ENCODE measurements around the gene SCNN1B.
"Not testable (repeated sequence)": the region's sequence is repeated elsewhere in the genome, so short reads cannot be mapped to it uniquely, and the experiment has no call there.

The SCNN1B gene

DNA sequence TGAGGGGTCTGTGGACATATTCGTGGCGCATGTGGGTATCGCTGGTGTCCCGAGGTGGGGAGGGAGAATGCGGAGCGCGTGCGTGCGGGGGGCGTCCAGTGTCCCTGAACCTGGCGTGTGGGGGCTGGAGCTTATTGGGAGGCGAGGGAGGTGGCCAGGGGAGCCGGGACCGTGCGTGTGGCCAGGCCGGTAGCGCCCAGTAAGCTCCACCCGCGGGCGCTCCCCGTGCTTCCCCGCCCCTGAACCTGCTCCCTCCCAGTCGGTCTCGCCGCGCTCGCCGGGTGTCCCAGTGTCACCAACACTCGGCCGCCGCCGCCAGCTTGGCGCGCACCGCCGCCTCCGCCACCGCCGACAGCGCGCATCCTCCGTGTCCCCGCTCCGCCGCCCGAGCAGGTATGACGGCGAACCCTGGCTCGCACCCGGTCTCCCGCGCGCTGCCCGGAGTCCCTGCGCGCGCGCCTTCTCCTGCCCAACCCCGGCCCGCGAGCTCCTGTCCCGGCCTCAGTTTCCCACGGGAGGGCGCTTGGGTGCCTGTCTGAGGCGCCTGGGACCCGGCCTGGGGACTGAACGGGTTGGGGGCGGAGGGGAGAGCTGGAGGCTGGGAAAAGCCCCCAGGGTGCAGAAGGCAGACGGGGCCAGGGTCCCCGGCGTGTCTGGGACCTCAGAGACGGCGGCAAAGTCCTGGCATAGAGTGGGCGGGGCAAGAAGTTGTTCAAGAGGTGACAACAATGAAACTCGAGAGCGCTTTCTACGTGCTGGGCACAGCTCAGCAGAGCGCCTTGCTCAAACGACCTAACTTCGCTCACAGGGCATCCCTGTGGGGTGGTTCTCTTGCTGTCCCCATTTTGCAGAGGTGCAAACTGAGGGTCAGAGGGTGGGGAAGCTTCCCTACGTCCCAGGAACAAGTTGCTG lies at the start of gene SCNN1B:
SCNN1B (plus strand) TSS at position 258 of the 912 bp plus-strand sequence. CDS start 46,298 bp downstream, outside the sequence.
- DNase-seq, result no peak

GRCh38 chr16:23252310-23252709 lies 49.8 kb upstream of the SCNN1B start:
- no peak for DNase-seq

DNA sequence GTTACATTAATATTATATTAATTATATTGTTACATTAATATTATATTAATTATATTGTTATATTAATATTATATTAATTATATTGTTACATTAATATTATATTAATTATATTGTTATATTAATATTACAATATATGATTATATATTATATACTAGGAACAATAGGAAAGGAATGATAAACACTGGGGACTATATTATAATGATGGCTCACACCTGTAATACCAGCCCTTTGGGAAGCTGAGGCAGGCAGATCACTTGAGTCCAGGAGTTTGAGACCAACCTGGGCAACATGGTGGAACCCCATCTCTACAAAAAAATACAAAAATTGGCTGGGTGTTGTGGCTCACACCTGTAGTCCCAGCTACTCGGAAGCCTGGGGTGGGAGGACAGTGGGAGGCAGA lies 48.5 kb upstream of the SCNN1B start:
- DNase-seq, result not testable (repeated sequence)

DNA sequence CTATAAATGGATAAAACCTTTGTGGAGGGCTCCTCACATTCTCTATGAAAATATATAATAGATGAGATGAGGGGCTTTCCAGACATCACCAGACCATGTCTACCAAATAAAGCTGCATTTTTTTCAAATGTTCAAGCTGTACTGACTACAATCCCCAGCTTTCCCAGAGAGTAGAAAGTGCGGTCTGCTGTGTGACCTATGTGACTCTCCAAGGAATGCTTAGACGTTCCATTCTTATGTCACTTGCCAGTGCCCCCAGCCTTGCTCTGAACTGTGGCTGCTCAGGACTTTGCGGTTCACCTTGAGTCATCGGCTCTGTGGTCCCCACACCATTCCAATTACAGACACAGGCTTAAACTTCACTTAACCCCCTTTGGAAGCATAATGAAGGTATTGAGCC lies 47.8 kb upstream of the SCNN1B start:
- DNase-seq, result no peak

DNA sequence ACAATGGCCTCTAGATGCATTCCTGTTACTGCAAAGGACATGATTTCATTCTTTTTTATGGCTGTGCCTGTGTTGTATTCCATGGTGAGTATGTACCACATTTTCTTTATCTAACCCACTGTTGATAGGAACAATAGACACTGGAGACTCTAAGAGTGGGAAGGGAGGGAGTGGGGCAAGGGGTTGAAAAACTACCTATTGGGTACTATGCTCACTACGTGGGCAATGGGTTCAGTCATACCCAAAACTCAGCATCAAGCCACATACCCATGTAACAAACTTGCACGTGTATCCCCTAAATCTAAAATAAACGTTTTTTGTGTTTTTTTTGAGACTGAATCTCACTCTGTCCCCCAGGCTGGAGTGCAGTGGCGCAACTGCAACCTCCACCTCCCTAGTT lies 47.1 kb upstream of the SCNN1B start:
- DNase-seq, result no peak

DNA sequence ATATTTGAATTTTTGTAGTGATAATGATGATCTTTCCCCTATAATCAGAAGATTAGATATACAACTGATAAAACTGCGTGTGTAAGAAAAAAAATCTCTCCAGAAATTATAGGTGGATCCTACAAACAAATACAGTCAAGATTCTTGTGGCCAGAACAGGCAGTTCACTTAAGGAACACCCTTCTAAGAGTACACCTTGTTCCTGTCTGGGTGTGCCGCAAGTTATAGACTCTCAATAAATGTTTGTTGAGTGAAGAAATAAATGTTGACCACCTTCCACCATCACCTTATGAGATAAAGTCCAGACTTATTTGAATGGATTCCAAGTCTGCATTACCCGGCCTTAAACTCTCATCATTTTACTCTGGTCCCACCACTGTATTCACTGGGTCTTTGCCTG lies 45.7 kb upstream of the SCNN1B start:
- DNase-seq, result no peak

DNA sequence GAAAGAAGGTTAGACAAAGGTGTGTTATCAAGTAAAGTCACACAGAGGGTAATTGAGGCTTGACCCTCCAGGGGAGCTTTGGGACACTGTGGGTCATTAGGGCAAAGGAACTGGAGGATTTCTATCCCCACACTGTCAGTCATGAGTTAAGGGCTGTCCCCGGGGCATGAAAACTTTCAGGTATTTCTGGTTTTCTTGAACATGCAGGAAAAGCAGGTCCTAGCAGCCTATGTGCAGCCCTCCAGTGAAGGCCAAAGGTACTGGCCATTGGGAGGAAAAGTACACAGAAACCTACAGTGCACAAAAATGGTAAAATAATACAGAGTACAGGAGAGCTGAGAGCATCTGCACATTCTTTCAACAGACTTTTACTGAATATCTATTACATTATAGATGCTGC lies 44.4 kb upstream of the SCNN1B start:
- no peak for DNase-seq

GRCh38 chr16:23258919-23259237 lies 43.2 kb upstream of the SCNN1B start:
- no peak for DNase-seq

- no peak for DNase-seq
Observed at GRCh38 chr16:23267647-23268046, 34.5 kb upstream of the SCNN1B start.

- no peak for DNase-seq
Observed at GRCh38 chr16:23268561-23268960, 33.5 kb upstream of the SCNN1B start.

DNA sequence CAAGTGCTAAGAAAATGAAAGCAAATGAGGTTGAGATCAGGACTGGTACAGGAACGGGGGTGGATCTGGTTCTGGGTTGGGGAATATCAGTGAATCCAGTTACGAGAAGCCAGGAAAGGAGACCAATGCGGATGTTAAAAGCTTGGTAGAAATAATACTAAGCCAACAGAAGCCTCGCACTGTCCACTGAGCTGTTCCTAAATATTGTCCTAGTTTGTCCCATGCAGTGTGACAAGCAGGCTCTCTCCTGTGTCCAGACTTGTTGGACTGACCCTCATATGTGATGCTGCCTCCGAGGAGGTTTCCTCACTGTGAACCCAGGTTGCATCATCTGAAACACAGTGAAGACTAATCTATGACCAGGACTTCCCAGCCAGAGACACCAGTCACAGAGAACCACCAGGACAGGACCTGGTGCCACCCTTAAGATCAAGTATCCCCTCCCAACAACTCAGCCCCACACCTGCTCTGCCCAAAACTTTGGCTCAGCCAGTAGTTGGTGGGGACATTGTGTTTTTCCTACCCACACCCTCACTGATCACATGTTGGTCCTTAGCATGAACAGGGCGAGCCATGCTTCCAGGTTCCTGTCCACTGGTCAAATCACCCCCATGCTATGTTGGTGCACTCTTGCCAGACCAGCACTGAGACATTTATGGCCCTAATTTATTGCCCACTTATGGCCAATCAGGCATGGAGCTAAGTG lies 32.7 kb upstream of the SCNN1B start:
- DNase-seq, result no peak

GRCh38 chr16:23270654-23271053 lies 31.4 kb upstream of the SCNN1B start:
- DNase-seq, result no peak

- no peak for DNase-seq
Observed at GRCh38 chr16:23274968-23275367, 27.1 kb upstream of the SCNN1B start.

DNA sequence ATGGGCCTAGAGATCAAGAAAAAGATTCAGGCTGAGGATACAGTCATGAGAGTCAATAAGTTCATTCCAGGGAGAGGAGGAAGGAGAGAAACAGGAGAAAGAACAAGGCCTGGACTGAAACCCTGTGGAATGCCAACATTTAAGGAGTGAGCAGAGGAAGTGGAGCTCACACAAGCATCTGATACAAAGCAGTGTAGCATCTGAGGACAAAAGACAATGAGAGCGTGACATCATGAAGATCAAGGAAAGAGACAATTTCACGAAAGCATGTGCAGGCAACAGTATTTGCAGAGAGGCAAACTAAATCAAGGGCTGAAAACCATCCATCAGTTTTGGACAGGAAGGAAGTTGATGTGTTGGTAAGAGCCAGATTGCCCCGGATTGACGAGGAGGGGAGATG lies 25.3 kb upstream of the SCNN1B start:
- DNase-seq, result no peak

DNA sequence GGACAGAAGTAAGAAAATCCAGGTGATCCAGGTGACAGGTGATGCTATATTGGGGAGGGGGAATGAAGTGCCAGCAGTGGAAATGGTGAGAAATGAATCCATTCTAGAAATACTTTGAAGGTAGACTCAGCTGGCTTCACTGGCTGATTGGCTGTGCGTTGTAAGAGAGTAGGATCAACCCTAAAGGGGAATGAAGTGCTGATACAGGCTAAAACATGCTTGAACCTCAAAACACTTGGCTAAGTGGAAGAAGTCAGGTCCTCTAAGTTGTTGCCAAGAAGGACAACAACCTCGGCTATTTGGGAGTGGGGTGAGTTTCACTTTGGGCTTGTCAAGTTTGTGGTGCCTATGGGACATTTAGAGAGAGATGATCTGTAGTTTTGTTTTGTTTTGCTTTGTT lies 24.1 kb upstream of the SCNN1B start:
- no peak for DNase-seq

DNA sequence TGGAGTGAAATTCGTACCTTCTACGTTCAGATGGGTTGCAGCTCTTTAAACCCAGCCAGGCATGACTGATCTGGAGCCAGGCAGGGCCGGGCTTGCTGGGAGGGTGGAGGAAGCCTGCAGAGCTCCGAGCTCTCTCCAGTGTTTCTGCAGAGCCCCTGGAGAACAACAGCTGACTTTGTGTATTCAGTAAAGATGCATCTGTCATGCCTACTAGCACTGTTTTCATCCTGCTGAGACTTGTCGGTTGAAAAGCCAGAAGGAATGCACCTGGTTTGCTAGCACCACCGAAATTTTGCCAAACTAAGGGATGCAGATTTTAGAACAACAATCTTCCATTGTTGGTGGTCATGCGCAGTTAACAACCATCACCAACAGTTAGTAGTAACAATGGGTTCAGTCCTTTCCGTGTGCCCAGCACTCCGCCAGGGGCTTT lies 22.4 kb upstream of the SCNN1B start:
- no peak for DNase-seq

DNA sequence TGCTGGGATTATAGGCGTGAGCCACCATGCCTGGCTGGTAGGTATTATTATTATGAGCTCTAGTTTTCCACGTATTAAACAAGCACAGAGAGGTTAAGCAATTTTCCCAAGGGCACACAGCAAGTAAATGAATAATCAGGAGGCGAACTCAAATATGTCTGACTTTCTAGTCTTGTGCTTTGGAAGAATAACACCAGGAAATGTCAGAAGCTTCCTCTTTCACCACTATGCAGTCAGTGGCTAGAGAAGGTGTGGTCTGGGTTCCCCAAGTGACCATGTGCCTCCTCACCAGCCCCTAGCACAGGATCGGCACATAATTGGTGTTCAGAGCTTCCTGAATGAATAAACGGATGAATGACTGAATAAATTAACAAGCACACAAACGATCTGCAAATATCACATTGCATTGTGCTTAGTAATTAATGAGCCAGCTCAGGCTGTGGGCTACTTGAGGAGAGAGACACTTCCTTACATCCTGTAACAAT lies 21.6 kb upstream of the SCNN1B start:
- no peak for DNase-seq

GRCh38 chr16:23282568-23282967 lies 19.5 kb upstream of the SCNN1B start:
- no peak for DNase-seq

- DNase-seq, result no peak
Observed at GRCh38 chr16:23283571-23283970, 18.5 kb upstream of the SCNN1B start.

GRCh38 chr16:23284584-23284983 lies 17.5 kb upstream of the SCNN1B start:
- no peak for DNase-seq

GRCh38 chr16:23286131-23286532 lies 16.0 kb upstream of the SCNN1B start:
- DNase-seq, result no peak

- no peak for DNase-seq
Observed at GRCh38 chr16:23288209-23288608, 13.9 kb upstream of the SCNN1B start.

DNA sequence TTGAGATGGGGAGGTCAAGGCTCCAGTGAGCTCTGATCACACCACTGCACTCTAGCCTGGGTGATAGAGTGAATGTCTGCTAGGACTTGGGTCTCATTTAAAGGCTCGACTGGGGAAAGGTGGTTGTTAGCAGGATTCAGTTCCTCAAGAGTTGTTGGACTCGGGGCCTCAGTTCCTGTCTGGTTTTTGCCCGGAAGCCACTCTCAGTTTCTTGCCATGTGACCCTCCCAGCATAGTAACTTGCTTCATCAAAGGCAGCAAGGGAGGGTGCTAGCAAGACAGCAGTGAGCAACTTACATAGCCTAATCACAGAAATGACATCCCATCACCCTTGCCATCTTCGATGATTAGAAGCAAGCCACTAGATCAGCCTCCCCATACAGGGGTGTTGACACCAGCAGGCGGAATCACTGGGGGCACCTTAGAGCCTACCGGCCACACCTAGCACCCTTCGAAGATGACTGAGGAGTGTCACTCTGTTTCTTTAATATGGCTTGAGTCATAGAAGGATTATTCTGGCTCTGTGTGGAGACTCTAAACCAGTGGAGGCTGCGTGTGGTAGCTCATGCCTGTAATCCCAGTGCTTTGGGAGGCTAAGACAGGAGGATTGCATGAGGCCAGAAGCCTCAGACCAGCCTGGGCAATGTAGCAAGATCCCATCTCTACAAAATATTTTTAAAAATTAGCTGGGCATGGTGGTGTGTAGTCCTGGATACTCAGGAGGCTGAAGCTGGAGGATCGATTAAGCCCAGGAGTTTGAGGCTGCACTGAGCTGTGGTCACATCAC lies 13.2 kb upstream of the SCNN1B start:
- DNase-seq, result no peak

All from CD4-positive, alpha-beta T cell treated with Interferon alpha-2 for 1 hour (primary cell).